ENCODE results near the gene CDKN2B-AS1.

CDKN2B-AS1 gene

DNA sequence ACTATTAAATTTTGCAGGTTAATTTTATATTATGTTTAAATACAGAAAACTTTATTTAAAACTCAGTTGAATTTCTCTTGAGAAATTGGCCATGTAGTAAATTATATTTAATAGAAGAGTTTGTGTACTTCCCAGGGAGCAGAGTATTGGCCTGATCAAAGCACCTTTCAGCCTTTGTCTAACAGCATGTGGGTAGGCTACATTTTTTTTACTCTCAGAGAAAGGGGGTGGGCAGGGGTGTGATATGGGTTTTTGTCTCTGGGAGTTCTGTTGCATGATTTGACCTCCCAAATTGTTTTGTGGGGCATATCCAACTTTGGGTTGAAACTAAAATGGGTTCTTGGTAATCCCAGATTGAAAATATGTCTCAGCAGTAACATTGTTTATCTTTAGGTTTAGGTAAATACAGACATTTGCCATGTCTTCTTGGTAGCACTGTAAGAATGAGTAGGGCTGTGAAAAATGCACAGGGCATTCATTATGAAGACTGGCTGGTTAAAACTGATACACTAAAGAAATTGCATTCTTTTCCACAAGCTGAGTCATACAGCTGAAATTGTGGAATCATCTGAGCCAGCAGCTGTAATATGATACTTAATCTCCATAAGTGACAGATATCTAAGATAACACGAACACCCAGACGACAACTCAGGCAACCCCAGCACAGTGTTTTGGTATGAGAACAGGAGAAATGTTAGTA lies 89.9 kb downstream of the CDKN2B-AS1 start:
- DNase-seq (ENCODE audit: low read depth, low spot score) = no peak

DNA sequence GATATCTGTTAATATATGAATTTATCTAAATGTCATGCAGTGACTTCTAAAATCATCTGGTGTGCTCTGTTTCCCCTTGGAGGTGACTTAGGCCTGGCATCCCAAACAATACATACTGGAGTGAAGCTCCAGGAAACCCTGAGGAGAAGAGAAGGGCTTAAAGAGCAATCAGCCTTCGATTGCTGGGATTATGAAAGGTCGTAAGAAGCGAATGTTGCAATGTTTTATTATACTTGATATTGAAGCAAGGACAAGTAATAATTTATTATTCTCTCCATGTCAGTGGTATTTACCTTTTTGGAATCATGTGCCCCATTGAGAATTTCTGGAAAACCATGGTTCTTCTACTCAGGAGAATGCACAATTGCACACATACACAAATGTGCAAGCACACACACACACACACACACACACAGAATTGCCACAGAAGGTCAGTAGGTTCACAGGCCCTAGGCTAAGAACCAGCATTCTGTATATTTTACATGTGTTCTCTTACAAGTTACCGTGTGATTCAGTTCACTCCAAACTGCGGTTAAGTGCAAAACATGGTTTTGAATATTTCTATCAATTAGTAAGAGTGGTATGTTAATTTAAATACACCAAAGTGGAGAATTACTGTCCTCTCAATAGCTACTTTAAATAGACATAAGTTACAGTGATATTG lies 93.6 kb downstream of the CDKN2B-AS1 start:
- no peak for DNase-seq (ENCODE audit: low read depth, low spot score)

DNA sequence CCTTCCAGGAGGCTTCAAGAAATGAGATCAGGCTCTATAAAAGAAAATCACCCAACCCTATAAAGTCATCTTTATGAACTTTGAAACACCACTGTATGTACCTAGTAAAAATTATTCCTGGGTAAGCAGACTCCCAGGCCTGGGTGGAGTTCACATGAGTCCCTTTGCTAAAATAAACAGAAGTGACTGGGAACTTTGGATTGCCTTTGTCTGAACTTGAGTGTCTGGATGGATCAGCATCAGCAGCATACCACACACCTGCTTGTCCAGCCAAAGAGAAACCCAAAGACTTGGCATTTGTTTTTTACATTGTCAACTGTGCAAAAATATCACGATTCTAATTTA lies 94.1 kb downstream of the CDKN2B-AS1 start:
- no peak for DNase-seq (ENCODE audit: low read depth, low spot score)

DNA sequence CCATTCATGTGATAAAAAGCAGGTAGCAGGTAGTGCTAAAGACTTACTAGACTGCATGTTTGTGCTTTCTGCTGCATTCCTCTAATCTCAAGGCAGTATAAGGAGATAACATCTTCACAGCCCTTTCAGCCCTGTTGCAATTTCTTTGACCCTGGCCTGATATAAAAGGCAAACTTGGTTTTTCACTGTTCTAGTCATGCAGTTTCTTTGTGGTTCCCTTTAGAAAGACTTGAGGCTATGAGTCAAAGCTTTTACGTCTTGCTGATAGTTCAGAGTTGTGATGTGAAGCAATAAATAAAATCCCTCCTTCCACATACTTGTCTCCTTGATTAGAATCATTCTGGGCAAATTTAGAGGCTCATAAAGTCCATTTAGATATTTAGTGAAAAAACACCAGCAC lies 103.1 kb downstream of the CDKN2B-AS1 start:
- DNase-seq (ENCODE audit: low read depth, low spot score) = no peak

DNA sequence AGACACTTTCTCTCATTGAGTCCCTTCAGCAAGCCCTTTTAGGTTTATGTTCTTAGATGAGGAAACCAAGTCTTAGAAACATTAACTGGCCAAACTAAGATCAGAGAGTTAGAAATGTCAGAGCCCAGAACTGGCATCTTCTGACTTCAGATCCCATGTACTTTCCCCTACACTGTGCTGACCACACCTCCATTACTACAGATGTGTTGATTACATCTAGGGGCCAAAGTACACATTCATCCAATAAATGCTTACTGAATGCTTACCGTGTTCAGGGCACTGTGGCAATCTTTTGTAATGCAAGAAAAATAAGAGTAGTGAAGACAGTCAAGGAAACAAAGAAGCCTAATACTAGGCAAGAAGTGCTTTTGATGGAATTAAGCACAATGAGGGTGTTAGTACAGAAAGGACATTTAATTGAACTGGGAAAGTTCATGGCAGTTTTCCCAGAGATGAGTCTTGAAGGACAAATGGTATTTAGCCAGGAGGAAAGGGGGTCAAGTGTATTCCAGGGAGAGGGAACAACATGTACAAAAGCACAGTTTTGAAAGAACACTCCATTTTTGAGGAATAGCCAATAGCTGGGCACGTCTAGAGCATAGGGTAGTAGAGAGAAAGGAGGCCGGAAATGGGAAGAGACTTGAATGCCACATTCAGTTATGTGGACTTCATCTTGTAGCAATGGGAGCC lies 104.2 kb downstream of the CDKN2B-AS1 start:
- no peak for DNase-seq (ENCODE audit: low read depth, low spot score)

DNA sequence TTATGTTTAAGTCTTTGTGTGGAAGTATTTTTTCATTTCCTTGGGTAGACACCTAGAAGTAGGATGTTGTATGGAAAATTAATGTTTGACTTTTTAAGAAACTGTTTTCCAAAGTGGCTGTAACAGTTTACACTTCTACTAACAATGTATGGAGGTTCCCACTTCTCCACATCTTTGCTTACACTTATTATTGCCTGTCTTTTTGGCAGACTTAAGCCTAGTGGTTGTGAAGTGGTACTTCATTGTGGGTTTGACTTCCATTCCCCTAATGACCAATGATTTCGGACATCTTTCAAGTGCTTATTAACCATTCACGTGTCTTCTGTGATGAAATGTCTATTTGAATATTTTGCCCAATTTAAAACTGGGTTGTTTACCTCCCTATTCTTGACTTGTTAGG lies 106.0 kb downstream of the CDKN2B-AS1 start:
- no peak for DNase-seq (ENCODE audit: low read depth, low spot score)

DNA sequence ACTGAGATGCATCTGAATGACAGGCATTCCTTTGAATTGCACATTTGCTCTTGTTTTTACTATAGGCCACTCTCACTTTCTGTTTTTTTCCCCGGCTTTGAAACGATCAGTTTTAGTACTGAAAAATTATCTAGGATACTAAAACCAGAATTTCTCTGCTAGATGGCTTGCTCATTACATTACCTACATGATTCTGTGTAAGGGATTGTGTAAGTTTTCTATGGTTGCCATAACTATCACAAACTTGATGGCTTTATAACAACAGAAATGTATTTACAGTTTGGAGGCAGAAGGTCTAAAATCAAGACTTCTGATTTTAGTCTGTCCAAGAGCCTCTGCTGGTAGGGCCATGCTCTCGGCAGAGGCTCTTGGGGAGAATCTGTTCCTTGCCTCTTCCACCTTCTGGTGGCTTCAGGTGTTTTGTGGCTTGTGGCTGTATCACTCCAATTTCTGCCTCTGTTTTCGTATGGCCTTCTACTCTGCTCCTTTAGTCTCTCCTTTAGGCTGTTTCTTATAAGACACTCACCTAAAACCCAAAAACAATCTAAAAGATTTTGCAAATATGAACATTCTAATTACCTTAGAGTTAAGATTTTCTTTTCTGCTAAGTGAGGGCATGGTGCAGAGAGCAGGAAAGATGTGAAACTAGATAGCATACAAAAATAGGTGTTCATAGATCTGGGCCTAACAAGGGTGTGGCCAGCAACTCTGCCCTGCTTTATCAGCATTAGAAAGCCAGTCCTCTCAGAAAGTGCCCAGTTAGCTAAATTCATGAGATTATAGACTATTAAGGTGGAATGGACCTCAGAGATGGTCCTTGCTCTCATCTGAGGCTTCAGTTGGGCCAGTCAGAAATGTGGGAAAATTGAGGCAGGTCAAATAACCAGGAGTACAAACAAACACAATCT lies 107.8 kb downstream of the CDKN2B-AS1 start:
- no peak for DNase-seq (ENCODE audit: low read depth, low spot score)

DNA sequence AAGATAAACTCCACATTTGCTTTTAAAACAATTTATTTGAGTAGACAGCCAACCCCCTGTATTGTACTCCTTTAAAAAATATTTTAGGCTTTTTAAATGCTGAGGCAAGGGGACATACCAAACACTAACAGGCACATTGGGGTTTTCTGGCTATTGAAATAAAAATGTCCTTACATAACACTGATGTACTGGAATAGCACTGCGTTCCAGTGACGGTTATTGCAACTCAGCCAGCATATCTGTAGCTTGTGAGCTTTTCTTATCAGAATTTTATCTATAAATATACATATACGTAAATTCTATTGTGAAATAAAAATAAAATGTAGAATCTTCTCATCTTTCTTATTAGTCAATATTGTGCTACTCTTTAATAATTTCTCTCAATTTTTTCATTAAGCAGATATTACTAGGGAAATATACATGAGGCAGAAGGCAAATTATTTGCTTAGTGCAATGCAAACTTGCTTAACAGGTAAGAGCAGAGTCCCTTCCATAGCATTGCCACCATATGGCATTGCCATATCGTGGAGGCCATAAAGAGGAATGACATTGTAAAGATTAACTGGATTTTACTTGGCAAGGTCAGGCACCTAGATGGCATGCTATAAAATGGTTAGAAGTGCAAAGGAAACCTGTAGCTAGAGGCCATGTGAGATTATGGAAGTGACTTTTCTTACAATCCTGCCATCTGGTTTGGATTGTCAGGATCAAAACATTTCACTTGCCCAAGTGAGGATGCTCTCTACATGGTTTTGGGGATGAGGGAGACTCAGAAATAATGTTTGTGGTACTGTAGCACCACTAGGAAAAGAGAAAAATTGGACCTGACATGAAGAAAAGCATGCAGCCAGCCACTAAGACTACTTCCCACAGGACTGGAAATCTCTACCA lies 109.3 kb downstream of the CDKN2B-AS1 start:
- no peak for DNase-seq (ENCODE audit: low read depth, low spot score)

DNA sequence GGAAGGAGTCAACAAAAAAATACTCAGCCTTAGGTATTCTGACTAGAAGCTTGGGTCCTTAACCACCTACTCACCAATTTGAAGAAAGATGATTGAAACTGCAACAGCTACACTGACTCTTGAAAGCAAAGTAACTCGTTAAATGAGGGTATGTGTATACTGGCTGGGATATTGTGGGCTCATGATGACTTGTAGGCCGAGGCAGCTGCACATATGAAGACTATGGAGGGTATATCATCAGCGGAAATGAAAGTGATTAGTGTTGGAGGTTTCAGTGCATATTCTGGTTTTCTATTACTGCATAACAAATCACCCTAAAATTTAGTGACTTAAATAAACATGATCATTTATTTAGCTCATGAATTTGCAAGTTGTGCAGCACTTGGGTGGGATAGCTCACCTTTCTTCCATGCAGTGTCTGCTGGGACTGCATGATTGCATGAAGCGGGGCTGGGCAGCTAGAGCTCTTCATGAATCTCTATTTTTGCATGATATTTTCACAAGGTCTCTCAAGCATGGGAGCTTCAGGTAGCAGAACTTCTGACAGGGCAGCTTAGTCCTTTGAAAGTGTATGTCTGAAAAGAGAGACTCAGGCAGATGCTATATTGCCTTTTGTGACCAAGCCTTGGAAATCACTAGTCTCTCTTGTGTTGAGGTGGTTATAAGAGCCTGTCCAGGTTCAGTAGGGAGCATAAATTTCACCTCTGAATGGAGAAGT lies 110.6 kb downstream of the CDKN2B-AS1 start:
- DNase-seq (ENCODE audit: low read depth, low spot score) = no peak

DNA sequence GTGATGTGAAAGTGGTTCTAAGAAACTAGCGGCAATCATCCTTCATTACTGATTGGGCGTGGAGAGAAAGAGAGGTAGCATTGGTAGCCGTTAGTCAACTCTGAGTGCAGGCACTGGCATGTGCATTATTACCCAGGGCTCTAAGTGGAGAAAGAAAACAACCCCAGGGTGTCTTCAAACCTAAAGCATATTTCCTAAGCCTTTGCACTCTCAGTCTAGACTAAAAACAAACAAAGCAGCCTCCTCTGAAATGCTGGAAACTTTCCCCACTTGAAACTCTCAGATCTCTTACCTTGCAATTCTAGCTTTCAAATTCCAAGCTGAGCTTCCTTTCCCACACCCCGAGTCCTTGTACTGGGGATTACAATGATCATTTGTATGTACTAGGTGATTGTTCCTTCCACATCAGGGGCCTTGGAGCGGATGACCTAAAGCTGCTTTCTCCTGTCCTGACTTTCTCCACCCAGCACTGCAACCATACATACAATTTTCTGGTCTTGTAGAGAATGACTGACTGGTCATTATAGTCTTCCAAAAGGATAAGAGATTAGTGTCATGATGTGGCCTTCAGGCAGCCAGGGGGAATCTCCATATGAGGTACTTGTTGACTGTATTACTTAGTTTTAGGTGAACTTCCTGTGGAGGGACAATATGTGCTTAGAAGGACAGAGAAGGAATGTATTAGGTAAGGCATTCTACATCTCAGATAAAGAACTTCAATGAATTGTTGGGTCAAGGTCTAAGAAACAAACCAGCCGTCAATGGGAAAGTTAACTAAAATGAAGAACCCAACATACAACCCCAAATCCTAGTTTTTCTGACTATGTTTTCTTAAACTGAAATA lies 112.8 kb downstream of the CDKN2B-AS1 start:
- DNase-seq (ENCODE audit: low read depth, low spot score) = no peak

DNA sequence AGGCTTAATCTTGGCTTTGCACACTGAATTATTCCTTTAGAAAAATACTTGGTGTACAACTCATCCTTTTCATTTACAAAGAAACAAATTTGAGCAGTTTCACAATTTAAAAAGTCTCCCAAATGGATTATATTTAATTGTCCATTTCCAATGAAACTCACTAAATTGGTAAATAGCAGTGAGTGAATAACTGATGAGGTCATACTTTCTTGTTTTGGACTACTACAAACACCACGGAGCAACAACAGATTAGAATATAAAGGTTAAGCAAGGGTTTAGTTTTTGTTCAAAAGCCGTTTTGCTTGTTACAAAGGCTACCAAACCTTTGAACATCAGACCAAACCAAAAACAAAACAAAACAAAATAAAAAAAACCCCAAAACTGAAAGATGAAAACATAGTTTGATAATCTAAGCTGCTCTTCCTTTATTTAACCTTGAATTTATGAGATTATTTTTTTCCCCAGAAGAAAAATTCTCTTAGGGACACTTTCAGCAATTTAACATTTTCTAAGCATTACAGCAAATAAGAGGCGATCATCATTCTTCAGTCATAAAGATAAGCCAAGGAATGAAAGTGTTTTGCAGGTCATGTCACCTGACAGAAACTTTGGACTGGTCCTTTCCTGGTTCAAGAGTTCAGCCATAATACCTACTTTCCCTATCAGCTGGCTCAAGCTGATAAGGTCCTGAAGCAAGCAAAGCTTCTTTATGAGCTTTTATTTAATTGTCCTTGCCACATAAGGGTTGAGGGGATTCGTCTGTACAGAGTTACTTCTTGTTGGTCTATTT lies 114.2 kb downstream of the CDKN2B-AS1 start:
- DNase-seq (ENCODE audit: low read depth, low spot score) = no peak

DNA sequence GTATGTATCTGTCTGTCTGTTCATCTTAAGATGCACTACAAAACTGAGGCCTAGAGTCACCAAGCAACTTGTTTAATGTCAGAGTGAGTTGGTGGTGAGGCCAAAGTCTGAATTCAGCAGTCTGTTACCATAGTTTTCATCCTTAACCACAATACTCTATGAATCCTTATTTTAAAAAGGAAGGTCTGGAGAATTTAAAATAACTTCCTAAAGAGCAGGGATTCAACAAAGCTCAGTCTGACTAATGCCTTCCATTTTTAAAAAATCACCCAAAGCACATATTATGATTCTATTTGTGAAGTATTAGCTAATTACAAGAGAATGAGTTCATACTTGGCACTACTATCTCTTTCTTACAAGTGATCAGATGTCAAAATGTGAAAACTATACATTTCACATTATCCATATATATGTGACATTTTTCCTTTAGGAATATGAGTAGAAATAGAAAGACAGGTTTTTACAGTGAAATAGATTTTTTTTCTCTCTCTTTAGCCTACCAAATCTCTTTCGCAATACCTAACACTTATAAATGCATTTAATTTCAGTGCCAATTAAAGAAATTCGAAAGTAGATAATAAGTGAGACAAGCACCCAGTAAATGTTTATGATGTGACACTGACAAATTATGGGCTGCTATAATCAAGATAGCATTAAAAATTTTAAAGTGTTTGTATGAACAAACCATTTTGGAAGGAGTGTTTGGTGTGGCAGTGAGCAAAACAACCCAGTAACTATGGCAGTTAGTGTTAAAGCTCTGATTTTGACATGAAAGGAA lies 116.8 kb downstream of the CDKN2B-AS1 start:
- no peak for DNase-seq (ENCODE audit: low read depth, low spot score)

DNA sequence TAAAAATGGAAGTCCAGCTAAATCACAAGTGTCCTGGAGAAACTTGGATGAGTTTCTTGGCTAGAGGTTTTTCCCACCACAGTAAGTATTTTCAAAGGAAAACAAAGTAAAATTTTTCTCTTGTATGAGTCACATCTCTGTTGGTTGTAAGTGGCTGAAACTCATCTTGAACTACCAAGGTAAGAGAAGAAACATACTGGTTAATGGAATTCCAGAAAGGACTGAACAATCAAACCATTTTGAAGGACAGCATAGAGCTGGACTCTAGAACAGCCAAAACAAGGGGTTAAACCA lies 117.3 kb downstream of the CDKN2B-AS1 start:
- no peak for DNase-seq (ENCODE audit: low read depth, low spot score)

DNA sequence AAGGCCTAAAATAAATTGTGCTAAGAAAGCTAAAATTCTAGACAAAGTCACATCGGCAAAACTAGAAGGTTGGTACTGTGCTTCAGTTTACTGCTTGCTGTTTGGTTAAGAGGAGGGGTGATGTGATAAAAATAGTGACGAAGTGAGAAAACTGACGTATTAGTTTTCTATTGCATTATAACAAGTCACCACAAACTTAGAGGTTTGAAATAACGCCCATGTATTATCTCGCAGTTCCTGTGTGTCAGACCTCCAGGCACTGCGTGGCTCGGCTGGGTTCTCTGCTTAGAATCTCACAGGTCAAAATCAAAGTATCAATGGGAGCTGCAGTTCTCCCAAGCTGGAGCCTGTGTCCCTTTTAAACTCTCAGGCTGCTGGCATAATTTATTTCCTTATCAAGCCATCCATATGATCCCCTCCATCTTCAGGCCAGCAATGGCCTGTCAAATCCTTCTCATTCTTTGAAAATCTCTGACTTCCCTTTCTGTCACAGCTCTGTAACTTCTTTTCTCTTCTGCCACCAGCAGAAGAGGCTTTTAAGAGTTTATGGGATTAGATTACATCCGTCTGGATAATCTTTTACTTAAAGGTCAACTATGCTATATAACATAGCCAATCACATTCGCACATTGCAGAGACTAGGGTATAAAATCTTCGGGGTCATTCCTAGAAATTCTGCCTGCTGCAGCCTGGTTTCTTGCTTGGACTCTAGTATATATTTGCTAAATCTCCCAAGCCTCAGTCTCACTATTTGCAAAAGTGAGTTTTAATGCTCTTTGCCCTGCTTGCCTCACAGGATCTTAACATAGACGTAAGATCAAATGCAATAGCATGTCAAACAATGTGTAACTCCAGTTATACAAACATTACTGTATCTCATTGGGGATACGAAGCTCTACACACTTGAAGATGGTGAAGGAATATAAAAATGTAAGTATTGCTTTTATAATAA lies 118.6 kb downstream of the CDKN2B-AS1 start:
- no peak for DNase-seq (ENCODE audit: low read depth, low spot score)

DNA sequence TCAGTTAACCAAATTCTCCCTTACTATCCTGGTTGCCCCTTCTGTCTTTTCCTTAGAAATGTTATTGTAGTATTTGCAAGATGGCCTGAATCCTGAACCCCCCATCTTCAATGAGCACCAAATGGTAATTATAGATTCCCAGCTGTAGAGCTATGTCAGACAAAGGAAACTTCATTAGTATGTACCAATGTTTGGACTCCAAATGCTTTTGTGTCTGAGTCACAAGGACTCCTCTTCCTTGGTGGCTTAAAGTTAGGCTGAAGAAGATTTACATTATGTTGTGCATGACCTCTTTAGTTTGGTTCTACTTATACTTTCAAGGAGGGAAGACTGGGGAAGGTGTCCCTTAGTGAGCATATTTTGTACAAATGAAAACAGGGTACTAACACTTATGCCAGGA lies 120.4 kb downstream of the CDKN2B-AS1 start:
- DNase-seq (ENCODE audit: low read depth, low spot score) = no peak

DNA sequence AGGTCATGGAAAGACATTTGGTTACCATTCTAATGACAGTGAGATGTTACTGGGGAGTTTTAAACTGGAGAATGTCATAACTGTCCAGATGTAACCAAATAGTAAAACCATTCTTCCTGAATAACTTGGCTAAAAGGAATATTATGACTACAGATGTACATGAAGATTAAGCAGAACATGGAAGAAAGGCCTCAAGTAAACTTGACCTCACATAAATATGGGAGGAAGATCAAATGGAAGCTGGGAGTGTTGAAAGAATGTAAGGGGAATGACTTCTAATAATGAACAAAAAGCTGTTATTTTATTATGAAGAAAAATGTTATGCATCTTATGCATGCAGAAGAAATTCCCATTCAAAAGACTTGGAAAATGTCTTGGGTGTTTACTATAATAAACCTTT lies 122.2 kb downstream of the CDKN2B-AS1 start:
- DNase-seq (ENCODE audit: low read depth, low spot score) = no peak

Data from activated naive CD8-positive, alpha-beta T cell treated with anti-CD3 and anti-CD28 coated beads, Interleukin-2, amount 50 U/mL, for 16 hours (primary cell).